SU-DHL-6 (cell line): ENCODE results near the gene MARK3.

Experiments used
- H2AFZ ChIP-seq: fragments of 200-600 bp; sonication (generic); 2 replicates; pipeline ENCODE4 v1.6.1; 2014; ENCODE audit warnings: low read depth, mild to moderate bottlenecking, moderate library complexity, mixed read lengths, antibody characterized with exemption, low read length; ENCODE audit not compliant: severe bottlenecking
- H3F3A ChIP-seq: fragments of 200-600 bp; shearing (Covaris generic); 2 replicates; pipeline ENCODE4 v1.6.0; 2016; ENCODE audit warnings: antibody characterized with exemption, mild to moderate bottlenecking; ENCODE audit not compliant: insufficient read depth
- H3K27ac ChIP-seq: fragments of 200-600 bp; sonication (generic); 2 replicates; pipeline ENCODE4 v1.5.1; 2016; ENCODE audit warnings: low read depth, mild to moderate bottlenecking, low read length, moderate library complexity, mixed read lengths
- H3K27me3 ChIP-seq: fragments of 200-600 bp; sonication (generic), shearing (Covaris generic); 2 replicates; pipeline ENCODE4 v1.6.0; 2014; ENCODE audit warnings: mild to moderate bottlenecking, low read length
- H3K36me3 ChIP-seq: fragments of 200-600 bp; sonication (generic); 2 replicates; pipeline ENCODE4 v1.6.1; 2014; ENCODE audit warnings: mild to moderate bottlenecking, low read length, mixed read lengths
- H3K4me2 ChIP-seq: fragments of 300-600, 200-600 bp; shearing (Covaris generic), sonication (generic); 2 replicates; pipeline ENCODE4 v1.6.0; 2014; ENCODE audit warnings: low read length, low read depth, mild to moderate bottlenecking; ENCODE audit not compliant: poor library complexity, severe bottlenecking
- H3K4me3 ChIP-seq: fragments of 200-600 bp; sonication (generic); 2 replicates; pipeline ENCODE4 v1.5.1; 2014; ENCODE audit warnings: antibody characterized with exemption, low read length, mild to moderate bottlenecking, mixed read lengths; ENCODE audit not compliant: insufficient read depth, poor library complexity, severe bottlenecking
- H3K79me2 ChIP-seq: fragments of 200-600 bp; sonication (generic); 2 replicates; pipeline ENCODE4 v1.6.1; 2014; ENCODE audit warnings: mild to moderate bottlenecking, low read length, moderate library complexity; ENCODE audit not compliant: insufficient read depth
- H3K9ac ChIP-seq: fragments of 200-600 bp; sonication (generic); 2 replicates; pipeline ENCODE4 v1.7.0; 2014; ENCODE audit warnings: mild to moderate bottlenecking, low read length
- H3K9me2 ChIP-seq: fragments of 200-600 bp; sonication (generic); replicated peaks from 2 replicates; pipeline ENCODE4 v1.6.1; 2014; ENCODE audit warnings: low read length; ENCODE audit not compliant: insufficient read depth
- H3K9me3 ChIP-seq: fragments of 200-600 bp; sonication (generic); 2 replicates; pipeline ENCODE4 v1.6.1; 2014; ENCODE audit warnings: low read length, mixed read lengths; ENCODE audit not compliant: insufficient read depth
- H4K20me1 ChIP-seq: fragments of 200-600 bp; sonication (generic); 2 replicates; pipeline ENCODE4 v1.6.1; 2014; ENCODE audit warnings: low read depth, mild to moderate bottlenecking, antibody characterized with exemption, low read length, moderate library complexity, mixed read lengths
- EZH2phosphoT487 ChIP-seq: fragments of 200-600 bp; sonication (generic), shearing (Covaris generic); conservative IDR thresholded peaks from 2 replicates; pipeline ENCODE4 v1.6.1; 2018; ENCODE audit warnings: mild to moderate bottlenecking, antibody characterized with exemption, low read length, moderate library complexity, mixed read lengths
- TF ChIP-seq, protein P1 (sequence below): fragments of 200-600 bp; sonication (generic); IDR thresholded peaks from one replicate; pipeline ENCODE4 v1.5.1; 2017; ENCODE audit warnings: antibody characterized with exemption, mild to moderate bottlenecking, low read length, moderate library complexity; ENCODE audit not compliant: insufficient read depth, poor library complexity, severe bottlenecking

The MARK3 gene

DNA sequence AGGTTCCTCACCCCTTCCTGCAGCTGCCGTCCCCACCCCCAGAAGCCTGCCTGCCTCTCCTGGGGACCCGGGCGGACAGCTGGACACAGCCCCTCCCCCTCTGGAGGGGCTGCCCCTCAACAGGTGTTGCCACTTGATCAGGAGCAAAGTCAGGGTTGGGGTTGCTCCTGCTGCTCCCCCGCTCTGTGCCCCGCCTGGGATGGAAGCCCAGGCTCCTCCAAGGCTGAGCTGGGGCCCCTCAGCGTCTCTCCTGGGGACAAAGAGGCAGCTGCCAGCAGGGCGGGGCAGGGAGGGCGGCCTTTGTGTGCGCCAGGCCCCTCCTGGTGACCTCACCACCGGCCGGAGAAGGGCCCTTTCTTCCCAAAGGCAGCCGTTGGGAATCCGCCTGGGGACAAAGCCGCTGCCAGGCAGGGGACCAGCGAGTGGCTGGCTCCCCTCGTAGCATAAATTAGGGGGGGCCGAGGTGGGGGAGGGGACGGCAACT is 157.4 kb downstream of the MARK3 start:
- Histone ChIP-seq H3F3A (no peaks in the 10 kb centered on the region), H3K79me2 (no peaks in the 10 kb centered on the region), H3K9me3 (no peaks in the 10 kb centered on the region), H2AFZ (no peak overlapping the region), H3K9ac (no peak overlapping the region), H4K20me1 (no peaks in the 10 kb centered on the region), H3K27ac (no peak overlapping the region), H3K27me3 (no peaks in the 10 kb centered on the region), H3K4me3 (no peak overlapping the region), H3K36me3 (no peaks in the 10 kb centered on the region), H3K9me2 (no peaks in the 10 kb centered on the region), H3K4me2 (no peak overlapping the region)
- TF ChIP-seq, protein P1, sequence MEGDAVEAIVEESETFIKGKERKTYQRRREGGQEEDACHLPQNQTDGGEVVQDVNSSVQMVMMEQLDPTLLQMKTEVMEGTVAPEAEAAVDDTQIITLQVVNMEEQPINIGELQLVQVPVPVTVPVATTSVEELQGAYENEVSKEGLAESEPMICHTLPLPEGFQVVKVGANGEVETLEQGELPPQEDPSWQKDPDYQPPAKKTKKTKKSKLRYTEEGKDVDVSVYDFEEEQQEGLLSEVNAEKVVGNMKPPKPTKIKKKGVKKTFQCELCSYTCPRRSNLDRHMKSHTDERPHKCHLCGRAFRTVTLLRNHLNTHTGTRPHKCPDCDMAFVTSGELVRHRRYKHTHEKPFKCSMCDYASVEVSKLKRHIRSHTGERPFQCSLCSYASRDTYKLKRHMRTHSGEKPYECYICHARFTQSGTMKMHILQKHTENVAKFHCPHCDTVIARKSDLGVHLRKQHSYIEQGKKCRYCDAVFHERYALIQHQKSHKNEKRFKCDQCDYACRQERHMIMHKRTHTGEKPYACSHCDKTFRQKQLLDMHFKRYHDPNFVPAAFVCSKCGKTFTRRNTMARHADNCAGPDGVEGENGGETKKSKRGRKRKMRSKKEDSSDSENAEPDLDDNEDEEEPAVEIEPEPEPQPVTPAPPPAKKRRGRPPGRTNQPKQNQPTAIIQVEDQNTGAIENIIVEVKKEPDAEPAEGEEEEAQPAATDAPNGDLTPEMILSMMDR, result no peak
- TF ChIP-seq EZH2phosphoT487, result no peak

DNA sequence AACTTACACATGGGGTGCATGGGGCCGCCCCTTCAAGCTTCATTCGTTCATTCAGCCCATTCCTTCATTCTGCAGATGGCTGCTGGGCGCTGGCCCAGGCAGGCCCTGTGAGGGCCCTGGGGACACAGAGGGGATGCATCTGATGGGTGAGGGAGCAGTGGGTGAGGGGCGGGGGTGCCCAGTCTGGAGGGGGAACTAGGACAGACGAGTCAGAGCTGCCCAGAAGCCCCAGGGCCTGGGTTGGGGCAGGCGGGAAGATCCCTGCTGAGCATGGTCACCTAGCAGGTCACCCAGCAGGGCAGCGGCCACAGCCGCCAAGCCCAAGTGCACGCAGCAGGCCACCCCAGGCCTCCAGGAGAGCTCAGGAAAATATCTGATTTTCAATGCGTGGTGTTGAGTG is 157.9 kb downstream of the MARK3 start:
- Histone ChIP-seq H3K9ac (no peak overlapping the region), H3K9me3 (no peaks in the 10 kb centered on the region), H3K4me2 (no peak overlapping the region), H2AFZ (no peak overlapping the region), H3K79me2 (no peaks in the 10 kb centered on the region), H3K27ac (no peak overlapping the region), H3K27me3 (no peaks in the 10 kb centered on the region), H3K9me2 (no peaks in the 10 kb centered on the region), H3F3A (no peaks in the 10 kb centered on the region), H3K36me3 (no peaks in the 10 kb centered on the region), H4K20me1 (no peaks in the 10 kb centered on the region), H3K4me3 (no peak overlapping the region)
- TF ChIP-seq, protein P1, result no peak
- TF ChIP-seq EZH2phosphoT487, result no peak

DNA sequence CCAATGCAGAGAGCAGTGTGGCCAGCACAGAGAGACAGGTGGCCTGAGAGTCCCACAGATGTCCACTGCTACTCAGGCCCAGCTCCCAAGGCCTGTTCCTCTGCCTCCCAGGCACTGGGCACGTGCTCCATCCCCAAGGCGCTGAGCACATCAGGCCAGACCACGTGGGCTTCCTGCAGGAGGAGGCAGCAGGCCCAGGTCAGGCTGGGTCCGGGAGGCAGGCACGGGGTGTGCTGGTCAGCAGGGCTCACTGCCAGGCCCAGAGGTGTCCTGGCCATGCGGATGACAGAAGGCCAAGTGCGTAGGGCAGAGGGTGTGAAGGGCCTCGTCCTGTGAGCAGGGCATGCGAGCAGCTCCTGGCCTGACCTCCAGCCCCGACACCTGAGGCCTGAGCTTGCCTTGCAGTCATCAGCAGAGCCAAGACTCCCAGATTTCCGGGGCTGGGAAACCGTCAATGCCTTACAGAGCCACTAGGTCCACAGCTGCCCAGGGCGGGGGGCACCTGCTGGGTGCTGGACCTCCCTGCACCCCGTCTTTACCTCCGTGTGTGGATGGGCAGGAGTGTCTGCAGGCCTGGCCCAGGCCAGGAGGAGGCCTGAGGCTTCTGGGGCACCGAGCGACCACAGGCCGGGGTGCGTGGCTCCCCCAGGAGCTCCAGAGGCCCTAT is 158.6 kb downstream of the MARK3 start:
- Histone ChIP-seq H3K9me2 (no peaks in the 10 kb centered on the region), H3K4me3 (no peak overlapping the region), H3F3A (no peaks in the 10 kb centered on the region), H2AFZ (no peak overlapping the region), H4K20me1 (no peaks in the 10 kb centered on the region), H3K79me2 (no peaks in the 10 kb centered on the region), H3K4me2 (no peak overlapping the region), H3K27ac (no peak overlapping the region), H3K9ac (no peak overlapping the region), H3K9me3 (no peaks in the 10 kb centered on the region), H3K27me3 (no peaks in the 10 kb centered on the region), H3K36me3 (no peaks in the 10 kb centered on the region)
- TF ChIP-seq, protein P1, result no peak
- TF ChIP-seq EZH2phosphoT487, result no peak
